NCI-H524 treated with DMSO at 0.1 percent for 48 hours (cell line): ENCODE measurements around the gene LACRT.

ENCODE experiments used
- DNase-seq: peaks from one replicate; lab custom pipeline; 2025; lab: John Stamatoyannopoulos, UW

LACRT gene

GRCh38 chr12:54598970-54599369 is 35.7 kb downstream of the LACRT start:
- DNase-seq: no peak

- no peak for DNase-seq
These were observed 38.2 kb downstream of the LACRT start for GRCh38 chr12:54596526-54596946.

GRCh38 chr12:54595471-54595870 is 39.2 kb downstream of the LACRT start:
- DNase-seq: no peak

- DNase-seq: no peak
These were observed 41.0 kb downstream of the LACRT start for GRCh38 chr12:54593725-54594124.

- no peak for DNase-seq
These were observed 41.6 kb downstream of the LACRT start for GRCh38 chr12:54593135-54593534.

GRCh38 chr12:54592316-54592715 is 42.4 kb downstream of the LACRT start:
- DNase-seq: no peak

DNA sequence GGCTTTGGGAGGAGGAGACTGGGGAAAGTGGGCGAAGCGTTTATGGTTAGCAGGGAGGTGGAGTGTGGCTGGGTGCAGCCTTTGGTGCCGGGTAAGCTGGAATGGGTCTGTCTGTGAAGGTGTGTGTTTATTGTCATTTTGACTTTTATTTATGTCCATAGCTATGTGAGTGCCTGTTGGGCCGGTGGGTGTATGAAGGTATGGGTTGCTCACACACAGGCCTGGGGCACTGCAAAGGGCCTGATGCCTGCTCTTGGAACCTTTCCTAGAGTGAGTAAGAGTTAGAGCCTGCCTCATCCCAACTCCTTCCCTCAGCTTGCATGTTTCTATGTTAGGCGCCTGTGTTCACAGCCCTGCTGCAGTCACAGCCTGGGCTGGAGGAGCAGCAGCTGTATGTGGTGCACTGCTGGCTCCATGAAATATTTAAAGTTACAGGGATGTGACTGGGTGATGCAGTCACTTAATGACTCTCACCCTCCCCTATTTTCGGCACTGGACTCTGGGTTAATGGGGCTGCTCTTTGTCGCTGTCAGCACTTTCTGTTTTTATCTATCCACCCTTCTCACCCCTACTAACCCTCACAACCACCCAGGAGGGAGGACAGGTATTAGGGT is 43.6 kb downstream of the LACRT start:
- DNase-seq: no peak

GRCh38 chr12:54589964-54590363 is 44.7 kb downstream of the LACRT start:
- no peak for DNase-seq

GRCh38 chr12:54588890-54589267 is 45.8 kb downstream of the LACRT start:
- no peak for DNase-seq

DNA sequence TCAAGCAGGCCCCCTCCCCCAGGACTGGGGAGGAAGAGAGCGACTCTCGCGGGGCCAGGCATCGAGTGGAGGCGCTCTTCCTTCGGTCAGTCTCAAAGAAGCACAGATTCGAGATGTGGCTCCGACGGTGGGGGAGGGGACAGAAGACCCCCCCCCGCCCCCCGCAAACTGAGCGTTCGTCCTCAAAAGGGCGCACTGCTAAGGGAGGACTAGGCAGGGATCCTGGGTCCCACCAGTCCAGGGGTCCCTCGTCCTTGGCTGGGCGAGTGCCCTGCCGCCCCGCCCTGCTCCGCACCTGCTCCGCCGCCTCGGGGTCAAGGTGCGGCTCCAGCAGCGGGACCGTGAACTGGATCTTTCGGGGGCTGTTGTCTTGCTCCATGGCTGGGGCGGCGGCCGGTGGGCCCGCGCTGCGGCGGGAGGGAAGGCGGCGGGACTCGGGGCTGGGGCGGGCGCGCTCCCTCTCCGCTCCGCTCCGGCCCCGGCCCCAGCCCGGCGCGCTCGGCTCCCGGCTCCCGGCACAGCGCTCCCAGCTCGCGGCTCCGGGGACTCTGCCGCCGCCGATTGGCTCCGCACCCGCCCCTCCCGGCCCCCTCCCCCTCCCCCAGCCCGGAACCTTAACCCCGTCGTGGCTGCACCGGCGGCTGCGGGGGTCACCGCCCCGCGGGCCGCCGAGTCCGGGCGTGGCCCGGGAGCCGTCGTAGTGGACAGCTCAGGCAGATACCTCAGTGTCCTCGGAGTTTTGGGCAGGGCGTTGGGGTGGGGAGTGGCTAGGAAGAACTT is 46.4 kb downstream of the LACRT start, which contains the start of gene PPP1R1A:
PPP1R1A (minus strand) TSS at position 550 of the 780 bp plus-strand sequence; CDS start at position 379, 171 bp downstream.
- no peak for DNase-seq

DNA sequence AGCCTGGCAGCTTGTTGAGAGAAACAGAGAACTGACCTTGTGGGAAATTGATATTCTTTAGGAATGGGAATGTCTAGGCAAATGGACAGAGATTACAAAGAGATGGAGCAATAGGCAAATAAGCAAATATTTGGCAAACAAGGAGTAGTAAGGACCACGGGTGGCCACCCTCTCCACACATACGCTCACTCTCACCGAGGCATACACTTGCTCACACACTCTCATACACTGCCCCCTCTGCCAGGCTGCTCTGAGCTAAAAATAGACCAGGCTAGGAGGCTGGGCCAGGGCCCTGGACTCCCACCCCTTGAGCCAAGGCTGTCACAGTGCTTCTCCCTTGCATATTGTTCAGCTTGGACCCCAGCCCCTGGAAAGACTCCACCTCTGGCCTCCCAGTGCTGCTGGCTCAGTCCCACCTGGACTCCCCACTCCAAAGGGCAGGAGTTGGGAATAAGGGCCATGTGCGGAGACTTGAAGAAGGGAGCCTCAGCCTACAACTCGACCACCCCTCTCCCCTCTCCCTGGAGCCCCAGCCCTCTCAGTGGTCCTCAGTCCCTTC is 47.3 kb downstream of the LACRT start:
- DNase-seq: no peak

- DNase-seq: no peak
These were observed 48.1 kb downstream of the LACRT start for GRCh38 chr12:54586620-54587019.

DNA sequence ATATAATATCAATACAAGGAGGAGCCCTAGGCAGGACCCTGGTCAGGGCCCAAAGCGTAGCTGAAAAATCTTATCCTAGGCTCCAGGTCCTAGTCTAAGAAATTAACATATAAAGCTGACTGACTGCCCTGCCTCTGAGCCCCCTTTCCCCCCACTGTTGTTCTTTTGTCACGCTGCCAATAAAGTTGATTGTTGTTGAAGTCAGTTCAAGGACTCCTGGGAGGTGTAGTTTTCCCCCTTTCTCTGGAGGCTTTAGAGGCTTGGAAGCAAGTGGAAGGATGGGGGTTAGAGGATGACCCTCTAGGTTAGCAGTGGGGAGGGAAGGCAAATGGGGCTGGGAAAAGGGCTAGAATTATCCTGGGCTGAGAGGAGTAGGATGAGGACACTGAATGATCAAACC is 49.5 kb downstream of the LACRT start:
- no peak for DNase-seq

- DNase-seq: no peak
These were observed 50.6 kb downstream of the LACRT start for GRCh38 chr12:54584128-54584527.

- DNase-seq: no peak
These were observed 51.0 kb downstream of the LACRT start for GRCh38 chr12:54583726-54584125.

GRCh38 chr12:54581412-54581811 is 53.3 kb downstream of the LACRT start:
- DNase-seq: no peak
